ENCODE measurements around the gene GALNT18.

GRCh38 chr11:11373934-11374333 is 247.9 kb downstream of the GALNT18 start:
- TF ChIP-seq CTCF (IDR thresholded peaks at IDR 0.05), result no peak
- no peak for TF ChIP-seq POLR2A (IDR thresholded peaks at IDR 0.05)

Data from body of pancreas (tissue), 4 donors.